ENCODE results near the gene ARL8B. TPM values are rescaled to one million over a fixed set of nuclear protein-coding genes. Genes with fewer than 3 reads are reported as not detected.

Gene ARL8B
- total RNA-seq, 1 experiment from 2014 or later, result 29.0 TPM

DNA sequence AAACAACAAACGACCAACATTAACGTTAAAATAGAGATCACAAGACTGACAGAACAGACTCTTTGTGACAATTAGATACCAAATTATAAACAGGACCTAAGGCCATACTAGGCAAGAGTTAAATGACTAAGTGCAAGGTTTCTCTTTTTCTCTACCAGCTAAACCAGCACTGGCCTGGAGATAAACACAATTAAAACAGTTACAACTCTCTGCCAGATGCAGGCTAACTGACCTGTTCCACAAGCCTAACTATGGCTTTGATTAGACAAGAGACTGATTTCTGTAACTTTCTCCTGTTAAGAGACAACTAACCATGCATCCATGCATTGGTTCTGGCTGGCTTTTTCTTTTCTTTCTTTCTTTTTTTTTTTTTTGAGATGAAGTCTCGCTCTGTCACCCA, 1.6 kb upstream of the ARL8B start:
- no peak overlapping the region for H3T11ph ChIP-seq (ENCODE audit: low read length)
- H4K20me1 ChIP-seq (ENCODE audit: control insufficient read depth, insufficient read depth, insufficient read length), result no peaks in the 10 kb centered on the region
- Mint-ChIP-seq H3K9me3 (no peaks in the 10 kb centered on the region; a peak in 1 of 5 replicates), H3K36me3 (ENCODE audit: insufficient read depth in 1 of 3, low read depth in 3 of 3) (0 out of 7 replicates have a peak, but pooled peaks cover 0 to 2% (median 0%) of the 10 kb centered on the region in 3 experiments), H3K4me1 (peaks cover 14 to 15% of the 10 kb centered on the region in 2 experiments), H3K27me3 (ENCODE audit: low read depth) (no peaks in the 10 kb centered on the region), H3K27ac (no peak overlapping the region), H3K4me3 (no peak overlapping the region)
- TF ChIP-seq, protein P1, sequence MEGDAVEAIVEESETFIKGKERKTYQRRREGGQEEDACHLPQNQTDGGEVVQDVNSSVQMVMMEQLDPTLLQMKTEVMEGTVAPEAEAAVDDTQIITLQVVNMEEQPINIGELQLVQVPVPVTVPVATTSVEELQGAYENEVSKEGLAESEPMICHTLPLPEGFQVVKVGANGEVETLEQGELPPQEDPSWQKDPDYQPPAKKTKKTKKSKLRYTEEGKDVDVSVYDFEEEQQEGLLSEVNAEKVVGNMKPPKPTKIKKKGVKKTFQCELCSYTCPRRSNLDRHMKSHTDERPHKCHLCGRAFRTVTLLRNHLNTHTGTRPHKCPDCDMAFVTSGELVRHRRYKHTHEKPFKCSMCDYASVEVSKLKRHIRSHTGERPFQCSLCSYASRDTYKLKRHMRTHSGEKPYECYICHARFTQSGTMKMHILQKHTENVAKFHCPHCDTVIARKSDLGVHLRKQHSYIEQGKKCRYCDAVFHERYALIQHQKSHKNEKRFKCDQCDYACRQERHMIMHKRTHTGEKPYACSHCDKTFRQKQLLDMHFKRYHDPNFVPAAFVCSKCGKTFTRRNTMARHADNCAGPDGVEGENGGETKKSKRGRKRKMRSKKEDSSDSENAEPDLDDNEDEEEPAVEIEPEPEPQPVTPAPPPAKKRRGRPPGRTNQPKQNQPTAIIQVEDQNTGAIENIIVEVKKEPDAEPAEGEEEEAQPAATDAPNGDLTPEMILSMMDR (conservative IDR thresholded peaks at IDR 0.05), result no peak
- H3K18ac ChIP-seq (ENCODE audit: insufficient read length, low read depth, low read length), result no peak overlapping the region
- H3K4me2 ChIP-seq (ENCODE audit: insufficient read depth, insufficient read length, low read length), result no peak overlapping the region
- no peak overlapping the region for H3K9ac ChIP-seq (ENCODE audit: extremely low read depth, insufficient read length, low read length)
- H4K5ac ChIP-seq (ENCODE audit: insufficient read length, low read depth, low read length), result no peak overlapping the region
- H3K14ac ChIP-seq (ENCODE audit: insufficient read depth, low read length), result no peak overlapping the region
- H3K23me2 ChIP-seq (ENCODE audit: insufficient read length, low read depth, low read length, poor library complexity, severe bottlenecking), result peaks cover 10% of the 10 kb centered on the region
- H2AFZ ChIP-seq (ENCODE audit: low read length), result no peak overlapping the region
- no peaks in the 10 kb centered on the region for H3K9me3 ChIP-seq (ENCODE audit: control insufficient read depth, low read depth, low read length)
- no peak overlapping the region for H2BK120ac ChIP-seq (ENCODE audit: low read depth, low read length, poor library complexity, severe bottlenecking)
- no peak overlapping the region for H2BK15ac ChIP-seq (ENCODE audit: low read depth, low read length)
- H4K8ac ChIP-seq (replicated peaks; ENCODE audit: insufficient read length, low read depth, low read length), result no peak overlapping the region
- H2BK5ac ChIP-seq (ENCODE audit: insufficient read length, low read length), result no peak overlapping the region
- no CpG with 5 or more reads among the region's 3 CpGs for WGBS (ENCODE audit: extremely low coverage, insufficient read length, low lambda C conversion rate)
- no peak overlapping the region for H4K91ac ChIP-seq (ENCODE audit: insufficient read length, low read depth, low read length)
- H2AK5ac ChIP-seq (ENCODE audit: insufficient read length, low read length), result no peak overlapping the region
- no peaks in the 10 kb centered on the region for H3K27me3 ChIP-seq (ENCODE audit: insufficient read depth, low read length)
- DNase-seq, result no peak
- H3K56ac ChIP-seq (ENCODE audit: insufficient read length, low read depth, low read length), result no peak overlapping the region
- H3K79me2 ChIP-seq (ENCODE audit: insufficient read depth, low read length), result peaks cover 24% of the 10 kb centered on the region; the same call in 1 of the 2 replicates
- H3K4ac ChIP-seq (ENCODE audit: low read depth, low read length), result no peak overlapping the region
- no peak overlapping the region for H2BK20ac ChIP-seq (ENCODE audit: low read depth, low read length, poor library complexity, severe bottlenecking)
- H3K23ac ChIP-seq (ENCODE audit: insufficient read length, low read depth, low read length), result no peak overlapping the region
- H3K4me1 ChIP-seq (ENCODE audit: insufficient read depth, low read length), result no peaks in the 10 kb centered on the region; the same call in 1 of the 2 replicates
- no peak overlapping the region for H2BK12ac ChIP-seq (ENCODE audit: insufficient read length, low read depth, low read length)
- no peak overlapping the region for H3K27ac ChIP-seq (ENCODE audit: insufficient read length, low read depth, low read length)
- peaks cover 5% of the 10 kb centered on the region for H3K79me1 ChIP-seq (ENCODE audit: insufficient read depth, low read depth, low read length, poor library complexity, severe bottlenecking)
